ENCODE measurements around the gene GTF3A. TPM values are rescaled to one million over a fixed set of nuclear protein-coding genes. Genes with fewer than 3 reads are reported as not detected.
A peak's percentile ranks its signal among the peaks of the same experiment; 100 is the strongest.
"Not testable (repeated sequence)": the region's sequence is repeated elsewhere in the genome, so short reads cannot be mapped to it uniquely, and the experiment has no call there.

The GTF3A gene
- total RNA-seq, 2 donors from 2014 or later, result 70.4 to 86.4 TPM

GRCh38 chr13:27396252-27396846 is 28.1 kb upstream of the GTF3A start:
- ATAC-seq (ENCODE audit: insufficient number of reproducible peaks, low FRiP score, low read depth) (no peak), DNase-seq (ENCODE audit: low spot score) (no peak)
- no peak for TF ChIP-seq CTCF (IDR thresholded peaks at IDR 0.05)
- no peaks in the 10 kb centered on the region for H3K4me1 ChIP-seq (ENCODE audit: control insufficient read depth in 1 of 2, low read depth in 2 of 2)
- no peak overlapping the region for H3K27ac ChIP-seq
- H3K27me3 ChIP-seq (replicated peaks; ENCODE audit: insufficient read depth), result no peaks in the 10 kb centered on the region
- no peaks in the 10 kb centered on the region for H3K36me3 ChIP-seq
- no peaks in the 10 kb centered on the region for H3K9me3 ChIP-seq
- no peak overlapping the region for H3K4me3 ChIP-seq

GRCh38 chr13:27398360-27398759 is 26.1 kb upstream of the GTF3A start:
- DNase-seq (ENCODE audit: low spot score), result no peak
- H3K27ac ChIP-seq, result no peak overlapping the region
- no peaks in the 10 kb centered on the region for H3K27me3 ChIP-seq (replicated peaks; ENCODE audit: insufficient read depth)

GRCh38 chr13:27400405-27400804 is 24.0 kb upstream of the GTF3A start:
- H3K4me1 ChIP-seq (ENCODE audit: control insufficient read depth in 1 of 2, low read depth in 2 of 2), result peaks cover 5 to 14% of the 10 kb centered on the region in 2 donors
- H3K36me3 ChIP-seq; H3K4me3 ChIP-seq; H3K27ac ChIP-seq; DNase-seq (ENCODE audit: low spot score); ATAC-seq (ENCODE audit: insufficient number of reproducible peaks, low FRiP score, low read depth); H3K9me3 ChIP-seq; H3K27me3 ChIP-seq (replicated peaks; ENCODE audit: insufficient read depth): not testable (repeated sequence)

More at GRCh38 chr13:27398360-27398759, 26.1 kb upstream of the GTF3A start:
- TF ChIP-seq CTCF (IDR thresholded peaks at IDR 0.05), result no peak
- ATAC-seq (ENCODE audit: insufficient number of reproducible peaks, low FRiP score, low read depth), result no peak
- Histone ChIP-seq H3K36me3 (no peaks in the 10 kb centered on the region), H3K4me3 (no peak overlapping the region), H3K4me1 (ENCODE audit: control insufficient read depth in 1 of 2, low read depth in 2 of 2) (peaks cover 0 to 7% of the 10 kb centered on the region in 2 donors), H3K9me3 (no peaks in the 10 kb centered on the region)

GRCh38 chr13:27401210-27401609 is 23.2 kb upstream of the GTF3A start:
- H3K4me3 ChIP-seq, result no peak overlapping the region
- no peak overlapping the region for H3K27ac ChIP-seq
- DNase-seq (ENCODE audit: low spot score), result no peak
- ATAC-seq (ENCODE audit: insufficient number of reproducible peaks, low FRiP score, low read depth), result no peak
- no peaks in the 10 kb centered on the region for H3K9me3 ChIP-seq
- H3K4me1 ChIP-seq (ENCODE audit: control insufficient read depth in 1 of 2, low read depth in 2 of 2), result peaks cover 5 to 14% of the 10 kb centered on the region in 2 donors
- TF ChIP-seq CTCF (IDR thresholded peaks at IDR 0.05), result no peak
- no peaks in the 10 kb centered on the region for H3K36me3 ChIP-seq
- H3K27me3 ChIP-seq (replicated peaks; ENCODE audit: insufficient read depth), result no peaks in the 10 kb centered on the region

- H3K4me1 ChIP-seq (ENCODE audit: control insufficient read depth in 1 of 2, low read depth in 2 of 2), result peaks cover 5 to 14% of the 10 kb centered on the region in 2 donors
- H3K36me3 ChIP-seq, result no peaks in the 10 kb centered on the region
- H3K27ac ChIP-seq, result peak overlapping the region; percentile 29 to 77
- DNase-seq (ENCODE audit: low spot score) (no peak), ATAC-seq (ENCODE audit: insufficient number of reproducible peaks, low FRiP score, low read depth) (peak; percentile 15)
- TF ChIP-seq CTCF (IDR thresholded peaks at IDR 0.05), result no peak
- no peaks in the 10 kb centered on the region for H3K27me3 ChIP-seq (replicated peaks; ENCODE audit: insufficient read depth)
- no peaks in the 10 kb centered on the region for H3K9me3 ChIP-seq
- no peak overlapping the region for H3K4me3 ChIP-seq
Measured at GRCh38 chr13:27403203-27403678, 21.2 kb upstream of the GTF3A start.

All from thoracic aorta (tissue), 2 donors.